Measurements from ENCODE around the gene ZNF865.

Gene ZNF865

GRCh38 chr19:55649268-55650125 lies 44.0 kb downstream of the ZNF865 start:
- H3K4me3 ChIP-seq (ENCODE audit: low read depth, low read length): peak overlapping the region; percentile 89; the same call in 1 of the 2 replicates
- no peak overlapping the region for H3K9ac ChIP-seq (ENCODE audit: low read length)
- peaks cover 14% of the 10 kb centered on the region for H3K4me1 ChIP-seq (ENCODE audit: control insufficient read depth, insufficient read depth, low read length)
- H3K27ac ChIP-seq (ENCODE audit: low read depth, low read length): no peak overlapping the region
- H3K27me3 ChIP-seq (ENCODE audit: control insufficient read depth, insufficient read depth, low read length): no peaks in the 10 kb centered on the region
- no peaks in the 10 kb centered on the region for H3K9me3 ChIP-seq (ENCODE audit: control insufficient read depth, insufficient read depth, low read depth, low read length)
- H3K36me3 ChIP-seq (ENCODE audit: control insufficient read depth, insufficient read depth, low read length): peaks cover 14% of the 10 kb centered on the region

GRCh38 chr19:55650126-55650557 lies 44.7 kb downstream of the ZNF865 start:
- peaks cover 14% of the 10 kb centered on the region; the same call in 1 of the 2 replicates for H3K4me1 ChIP-seq (ENCODE audit: control insufficient read depth, insufficient read depth, low read length)
- peaks cover 8% of the 10 kb centered on the region for H3K36me3 ChIP-seq (ENCODE audit: control insufficient read depth, insufficient read depth, low read length)
- no peaks in the 10 kb centered on the region for H3K9me3 ChIP-seq (ENCODE audit: control insufficient read depth, insufficient read depth, low read depth, low read length)
- H3K4me3 ChIP-seq (ENCODE audit: low read depth, low read length): no peak overlapping the region
- no peaks in the 10 kb centered on the region for H3K27me3 ChIP-seq (ENCODE audit: control insufficient read depth, insufficient read depth, low read length)
- no peak overlapping the region for H3K27ac ChIP-seq (ENCODE audit: low read depth, low read length)
- no peak overlapping the region for H3K9ac ChIP-seq (ENCODE audit: low read length)

GRCh38 chr19:55650602-55651230 lies 45.3 kb downstream of the ZNF865 start:
- H3K27ac ChIP-seq (ENCODE audit: low read depth, low read length): no peak overlapping the region
- H3K9me3 ChIP-seq (ENCODE audit: control insufficient read depth, insufficient read depth, low read depth, low read length): no peaks in the 10 kb centered on the region
- H3K27me3 ChIP-seq (ENCODE audit: control insufficient read depth, insufficient read depth, low read length): no peaks in the 10 kb centered on the region
- peaks cover 2% of the 10 kb centered on the region; the same call in 1 of the 2 replicates for H3K36me3 ChIP-seq (ENCODE audit: control insufficient read depth, insufficient read depth, low read length)
- H3K4me1 ChIP-seq (ENCODE audit: control insufficient read depth, insufficient read depth, low read length): peaks cover 14% of the 10 kb centered on the region; the same call in 1 of the 2 replicates
- H3K4me3 ChIP-seq (ENCODE audit: low read depth, low read length): no peak overlapping the region
- H3K9ac ChIP-seq (ENCODE audit: low read length): no peak overlapping the region

GRCh38 chr19:55651236-55651635 lies 45.8 kb downstream of the ZNF865 start:
- H3K4me3 ChIP-seq (ENCODE audit: low read depth, low read length): no peak overlapping the region
- H3K4me1 ChIP-seq (ENCODE audit: control insufficient read depth, insufficient read depth, low read length): peaks cover 15% of the 10 kb centered on the region
- H3K27me3 ChIP-seq (ENCODE audit: control insufficient read depth, insufficient read depth, low read length): no peaks in the 10 kb centered on the region

GRCh38 chr19:55652311-55653128 lies 47.1 kb downstream of the ZNF865 start:
- peaks cover 10% of the 10 kb centered on the region; the same call in 1 of the 2 replicates for H3K36me3 ChIP-seq (ENCODE audit: control insufficient read depth, insufficient read depth, low read length)
- H3K9ac ChIP-seq (ENCODE audit: low read length): no peak overlapping the region
- peaks cover 24% of the 10 kb centered on the region for H3K4me1 ChIP-seq (ENCODE audit: control insufficient read depth, insufficient read depth, low read length)
- no peak overlapping the region for H3K27ac ChIP-seq (ENCODE audit: low read depth, low read length)
- H3K4me3 ChIP-seq (ENCODE audit: low read depth, low read length): peak overlapping the region; percentile 85; the same call in 1 of the 2 replicates
- H3K27me3 ChIP-seq (ENCODE audit: control insufficient read depth, insufficient read depth, low read length): no peaks in the 10 kb centered on the region
- H3K9me3 ChIP-seq (ENCODE audit: control insufficient read depth, insufficient read depth, low read depth, low read length): no peaks in the 10 kb centered on the region

More at GRCh38 chr19:55651236-55651635, 45.8 kb downstream of the ZNF865 start:
- H3K36me3 ChIP-seq (ENCODE audit: control insufficient read depth, insufficient read depth, low read length): no peaks in the 10 kb centered on the region
- H3K9ac ChIP-seq (ENCODE audit: low read length): no peak overlapping the region
- H3K27ac ChIP-seq (ENCODE audit: low read depth, low read length): no peak overlapping the region
- H3K9me3 ChIP-seq (ENCODE audit: control insufficient read depth, insufficient read depth, low read depth, low read length): no peaks in the 10 kb centered on the region

- Histone ChIP-seq H3K4me1 (ENCODE audit: control insufficient read depth, insufficient read depth, low read length) (peaks cover 25% of the 10 kb centered on the region), H3K9me3 (ENCODE audit: control insufficient read depth, insufficient read depth, low read depth, low read length) (no peaks in the 10 kb centered on the region), H3K27ac (ENCODE audit: low read depth, low read length) (peak overlapping the region; percentile 97), H3K36me3 (ENCODE audit: control insufficient read depth, insufficient read depth, low read length) (peaks cover 12% of the 10 kb centered on the region; the same call in 1 of the 2 replicates), H3K27me3 (ENCODE audit: control insufficient read depth, insufficient read depth, low read length) (no peaks in the 10 kb centered on the region), H3K4me3 (ENCODE audit: low read depth, low read length) (peak overlapping the region; percentile 85), H3K9ac (ENCODE audit: low read length) (peak overlapping the region; percentile 95)
Observed at GRCh38 chr19:55653651-55654322, 48.3 kb downstream of the ZNF865 start.

- Histone ChIP-seq H3K27me3 (ENCODE audit: control insufficient read depth, insufficient read depth, low read length) (no peaks in the 10 kb centered on the region), H3K9ac (ENCODE audit: low read length) (peak overlapping the region; percentile 95), H3K4me1 (ENCODE audit: control insufficient read depth, insufficient read depth, low read length) (peaks cover 25% of the 10 kb centered on the region), H3K36me3 (ENCODE audit: control insufficient read depth, insufficient read depth, low read length) (peaks cover 15% of the 10 kb centered on the region), H3K27ac (ENCODE audit: low read depth, low read length) (peak overlapping the region; percentile 97), H3K4me3 (ENCODE audit: low read depth, low read length) (peak overlapping the region; percentile 85), H3K9me3 (ENCODE audit: control insufficient read depth, insufficient read depth, low read depth, low read length) (no peaks in the 10 kb centered on the region)
Observed at GRCh38 chr19:55654323-55654867, 48.9 kb downstream of the ZNF865 start.

GRCh38 chr19:55654868-55655647 lies 49.6 kb downstream of the ZNF865 start, which contains the start of gene U2AF2:
Gene U2AF2, plus strand, starts transcription at chr19:55655035. Its CDS starts 70 bp downstream, at chr19:55655105.
- Histone ChIP-seq H3K9me3 (ENCODE audit: control insufficient read depth, insufficient read depth, low read depth, low read length) (no peaks in the 10 kb centered on the region), H3K4me3 (ENCODE audit: low read depth, low read length) (peak within 1 kb of the TSS; percentile 97), H3K36me3 (ENCODE audit: control insufficient read depth, insufficient read depth, low read length) (peaks cover 22% of the 10 kb centered on the region), H3K27ac (ENCODE audit: low read depth, low read length) (peak within 1 kb of the TSS; percentile 100), H3K4me1 (ENCODE audit: control insufficient read depth, insufficient read depth, low read length) (peaks cover 25% of the 10 kb centered on the region), H3K27me3 (ENCODE audit: control insufficient read depth, insufficient read depth, low read length) (no peaks in the 10 kb centered on the region), H3K9ac (ENCODE audit: low read length) (peak within 1 kb of the TSS; percentile 99)

- Histone ChIP-seq H3K9ac (ENCODE audit: low read length) (peak overlapping the region; percentile 99), H3K27ac (ENCODE audit: low read depth, low read length) (peak overlapping the region; percentile 100), H3K4me3 (ENCODE audit: low read depth, low read length) (peak overlapping the region; percentile 97), H3K36me3 (ENCODE audit: control insufficient read depth, insufficient read depth, low read length) (peaks cover 28% of the 10 kb centered on the region), H3K27me3 (ENCODE audit: control insufficient read depth, insufficient read depth, low read length) (no peaks in the 10 kb centered on the region), H3K9me3 (ENCODE audit: control insufficient read depth, insufficient read depth, low read depth, low read length) (no peaks in the 10 kb centered on the region), H3K4me1 (ENCODE audit: control insufficient read depth, insufficient read depth, low read length) (peaks cover 25% of the 10 kb centered on the region)
Observed at GRCh38 chr19:55655648-55656040, 50.2 kb downstream of the ZNF865 start.
